Heart left ventricle (tissue), 16 donors: ENCODE measurements around the gene DNMT3A. TPM values are rescaled to one million over a fixed set of nuclear protein-coding genes. Genes with fewer than 3 reads are reported as not detected.

ENCODE experiments used
- ATAC-seq, 4 donors: fragments of 200-7000 bp; cut with Tn5 transposase; one replicate each; pipeline ENCODE4 v1.9.1; 2020 to 2022; ENCODE audit warnings: moderate library complexity in 4 of 4, mild to moderate bottlenecking in 3 of 4, moderate number of reproducible peaks in 1 of 4
- DNase-seq, 5 donors: peaks; one replicate each; pipeline ENCODE4 v3.0.0-alpha.2; 2020
- H3K27ac ChIP-seq, 12 donors: fragments of 200-600 bp; sonication (generic) in 4 of 12; one replicate each; pipeline versions ENCODE4 v1.5.0 to v1.8.0; 2016 to 2022; ENCODE audit warnings: mild to moderate bottlenecking in 2 of 12
- H3K27me3 ChIP-seq, 9 donors: fragments of 200-600 bp; sonication (generic) in 2 of 9; one replicate each; pipeline versions ENCODE4 v1.5.1 to v1.8.0; 2016 to 2022; ENCODE audit warnings: mild to moderate bottlenecking in 3 of 9
- H3K36me3 ChIP-seq, 9 donors: fragments of 200-600 bp; sonication (generic) in 2 of 9; one replicate each; pipeline versions ENCODE4 v1.5.0 to v1.8.0; 2018 to 2022; ENCODE audit warnings: mild to moderate bottlenecking in 2 of 9
- H3K4me1 ChIP-seq, 12 donors: fragments of 200-600 bp; sonication (generic) in 4 of 12; one replicate each; pipeline versions ENCODE4 v1.5.0 to v1.8.0; 2016 to 2022; ENCODE audit warnings: mild to moderate bottlenecking in 3 of 12
- H3K4me3 ChIP-seq, 12 donors: fragments of 200-600 bp; sonication (generic) in 4 of 12; one replicate each; pipeline versions ENCODE4 v1.5.0 to v1.8.0; 2017 to 2022; ENCODE audit warnings: mild to moderate bottlenecking in 9 of 12, moderate library complexity in 4 of 12
- H3K9me3 ChIP-seq, 12 donors: fragments of 200-600 bp; sonication (generic) in 4 of 12; one replicate each; pipeline versions ENCODE4 v1.5.0 to v1.8.0; 2016 to 2022; ENCODE audit warnings: mild to moderate bottlenecking in 1 of 12
- POLR2A ChIP-seq, 2 donors: fragments of 450-650 bp; IDR thresholded peaks; one replicate each; pipeline ENCODE4 v1.6.1; 2017; ENCODE audit warnings: antibody characterized with exemption in 2 of 2, mild to moderate bottlenecking in 2 of 2, moderate library complexity in 2 of 2
- WGBS, 4 donors: extraction: QIAGEN DNeasy Blood & Tissue Kit in 2 of 4; methylation state at CpG; one replicate each; pipeline versions ENCODE4 v1.1.5 to v1.1.7; 2013 to 2018; 5-methylcytosine and 5-hydroxymethylcytosine counted together
- intact Hi-C, 10 donors: fragments of 100-400 bp; cut with DNase I; formaldehyde crosslinking; loops; one replicate each; pipeline versions ENCODE4 v1.11.1 to v1.14.2; 2022
- polyA plus RNA-seq, 2 donors: library from polyadenylated mRNA; stranded (reverse); fragments of 200-250 nt; gene quantifications; one replicate each; pipeline ENCODE4 v1.2.3, GENCODE V29; 2013
- total RNA-seq, 9 donors: library from RNA; depleted of rRNA in 2 of 9; stranded (reverse); fragments of >200 nt in 2 of 9; fragmentation: NEBNext Ultra II Directional in 3 of 9; extraction: Animal tissue kit (Norgen Biotek cat#: 25700) in 3 of 9; gene quantifications; one replicate each; pipeline versions ENCODE4 v1.1.0 to v1.2.4, GENCODE V29; 2016 to 2023
- TF ChIP-seq, protein P1 (sequence below), 12 donors: fragments of 200-600 bp; sonication (generic) in 4 of 12; IDR thresholded peaks; one replicate each; pipeline versions ENCODE4 v1.5.0 to v1.8.0; 2018 to 2022; ENCODE audit warnings: antibody characterized with exemption in 12 of 12, mild to moderate bottlenecking in 5 of 12
- donor health status: ischemic (EF 13 %, LVEDD 7.1; RV severe dilation, severe dysfunction).
- donor health status: healthy with polysubstance abuse.
- donor health status: DM: no; HTN: yes; CAD: no.
- donor health status: DM: no; HTN: no; CAD: no.
- donor health status: ischemic (EF 25% LVEDD 6.9; RV normal size, moderate dysfunction).
- donor health status: ischemic (EF 25% LVEDD 5.7; RV mildly dilated, moderate dysfunction).
- donor health status: healthy.
- donor health status: DM: yes; HTN: yes; CAD: no.
- donor health status: ischemic (EF 35%, LVEDD 5.7; RV mildly dilated, moderate dysfunction).
- donor health status: nonischemic (EF 11% LVEDD 7.7; RV severe dilation, severe dysfunction).
- donor health status: DM: yes; HTN: yes; CAD: no.
- donor health status: PGD.
- donor health status: ischemic (EF 29% LVEDD 5.4; RV normal size, mild dysfunction).
- donor health status: nonischemic (EF 23%, LVEDD 6.1; RV moderate dilation, normal function).

DNMT3A gene
- total and polyA plus RNA-seq, 11 donors, result 3.5 to 26.0 (median 16.0) TPM

DNA sequence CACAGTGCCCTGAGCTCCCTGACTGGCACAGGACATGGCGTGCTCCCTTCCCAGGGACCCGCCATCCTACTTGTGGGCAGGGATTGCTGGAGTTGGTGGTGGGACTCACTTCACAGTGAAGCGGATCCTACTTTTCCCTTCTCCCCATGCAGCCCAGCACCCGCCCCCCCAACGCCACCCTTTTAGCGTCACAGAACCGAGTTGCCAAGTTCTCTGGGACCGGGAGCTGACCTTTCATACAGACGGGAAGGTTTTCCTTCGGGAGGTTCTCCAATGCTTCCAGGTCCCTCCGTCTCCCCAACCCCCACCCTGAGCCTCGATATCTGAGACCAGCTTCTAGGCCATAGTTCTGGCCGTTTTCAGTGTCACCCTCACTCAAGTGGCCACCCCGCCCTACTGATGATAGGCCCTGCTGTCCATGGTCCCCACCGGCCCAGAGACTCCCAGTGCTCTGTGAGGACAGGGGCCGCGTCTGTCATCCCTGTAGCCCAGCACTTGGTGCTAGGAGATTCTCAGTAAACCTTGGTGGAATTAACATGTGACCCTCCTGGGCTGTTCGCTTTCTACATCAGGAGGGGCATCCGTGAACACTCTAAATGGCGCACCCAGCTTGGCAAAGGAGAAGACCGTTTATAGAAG lies 1.6 kb upstream of the DNMT3A start:
- Histone ChIP-seq H3K9me3 (no peaks in the 10 kb centered on the region), H3K36me3 (peaks cover 0 to 2% (median 0%) of the 10 kb centered on the region in 9 donors), H3K4me3 (no peak overlapping the region), H3K27me3 (no peaks in the 10 kb centered on the region), H3K4me1 (peaks cover 3 to 30% (median 27%) of the 10 kb centered on the region in 12 donors), H3K27ac (no peak overlapping the region)
- TF ChIP-seq, protein P1, sequence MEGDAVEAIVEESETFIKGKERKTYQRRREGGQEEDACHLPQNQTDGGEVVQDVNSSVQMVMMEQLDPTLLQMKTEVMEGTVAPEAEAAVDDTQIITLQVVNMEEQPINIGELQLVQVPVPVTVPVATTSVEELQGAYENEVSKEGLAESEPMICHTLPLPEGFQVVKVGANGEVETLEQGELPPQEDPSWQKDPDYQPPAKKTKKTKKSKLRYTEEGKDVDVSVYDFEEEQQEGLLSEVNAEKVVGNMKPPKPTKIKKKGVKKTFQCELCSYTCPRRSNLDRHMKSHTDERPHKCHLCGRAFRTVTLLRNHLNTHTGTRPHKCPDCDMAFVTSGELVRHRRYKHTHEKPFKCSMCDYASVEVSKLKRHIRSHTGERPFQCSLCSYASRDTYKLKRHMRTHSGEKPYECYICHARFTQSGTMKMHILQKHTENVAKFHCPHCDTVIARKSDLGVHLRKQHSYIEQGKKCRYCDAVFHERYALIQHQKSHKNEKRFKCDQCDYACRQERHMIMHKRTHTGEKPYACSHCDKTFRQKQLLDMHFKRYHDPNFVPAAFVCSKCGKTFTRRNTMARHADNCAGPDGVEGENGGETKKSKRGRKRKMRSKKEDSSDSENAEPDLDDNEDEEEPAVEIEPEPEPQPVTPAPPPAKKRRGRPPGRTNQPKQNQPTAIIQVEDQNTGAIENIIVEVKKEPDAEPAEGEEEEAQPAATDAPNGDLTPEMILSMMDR (IDR thresholded peaks at IDR 0.05), result no peak
- TF ChIP-seq POLR2A (IDR thresholded peaks at IDR 0.05), result no peak
- intact Hi-C loops, result loop anchor here in 7 of 10 donors (2.0 to 10.0 kb wide), 8 partner anchors 17 to 181 kb away; no protein-coding TSS in a partner anchor
- DNase-seq (no peak), ATAC-seq (no peak)
- 79 to 86% (median 83%) methylated on average over 19 to 21 of the region's 21 CpGs for WGBS, 4 donors

DNA sequence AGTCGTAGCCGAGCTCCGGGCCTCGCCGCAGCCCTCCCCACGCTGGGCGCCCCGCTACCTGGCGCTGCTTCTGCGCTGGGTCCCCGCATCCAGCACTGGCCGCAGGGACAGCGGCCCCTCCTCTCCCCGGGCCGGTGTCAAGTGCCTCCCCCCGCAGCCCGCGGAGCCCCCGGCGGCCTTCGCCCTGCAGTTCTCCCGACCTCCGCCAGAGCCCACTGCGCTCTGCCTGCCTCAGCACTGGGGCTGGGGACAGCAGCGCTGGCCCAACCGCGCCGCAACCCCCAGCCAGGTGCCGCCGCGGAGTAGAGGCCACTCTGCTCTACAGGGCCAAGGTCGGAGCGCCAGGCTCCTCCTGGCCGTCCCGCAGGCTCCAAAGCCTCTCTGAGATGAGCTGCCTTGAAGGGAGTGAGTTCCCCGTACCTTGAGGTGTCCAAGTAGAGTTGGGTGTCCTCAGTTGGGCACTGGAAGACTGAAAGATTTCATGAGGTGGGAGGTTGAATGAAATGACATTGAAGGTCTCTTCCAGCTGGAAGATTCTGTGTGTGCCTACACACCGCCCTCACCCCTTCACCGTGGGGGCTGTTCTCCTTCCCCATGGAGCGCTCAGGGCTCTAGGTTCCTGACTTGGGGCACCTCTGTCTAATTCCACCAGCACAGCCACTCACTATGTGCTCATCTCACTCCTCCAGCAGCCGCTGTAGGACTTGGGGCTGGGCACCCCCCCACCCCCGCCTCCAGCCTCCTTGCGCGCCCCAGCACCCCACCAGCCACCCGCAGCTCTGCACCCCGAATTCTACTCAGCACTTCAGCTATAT lies 854 bp upstream of the DNMT3A start:
- peak overlapping the region; percentile 47 to 95 (median 84) for H3K27ac ChIP-seq
- intact Hi-C loops, result loop anchor here in 8 of 10 donors (1.0 to 10.0 kb wide), 9 partner anchors 18 to 182 kb away; no protein-coding TSS in a partner anchor
- WGBS, 4 donors, result 18 to 40% (median 22%) methylated on average over 19 to 45 of the region's 45 CpGs
- no peaks in the 10 kb centered on the region for H3K9me3 ChIP-seq
- TF ChIP-seq, protein P1 (IDR thresholded peaks at IDR 0.05), result peak; percentile 89 to 99 (median 98)
- peak in 1 of 2 donors; percentile 33 for TF ChIP-seq POLR2A (IDR thresholded peaks at IDR 0.05)
- peak; percentile 87 to 92 (median 87) for DNase-seq
- ATAC-seq, result peak; percentile 76 to 93 (median 88)
- peaks cover 3 to 37% (median 33%) of the 10 kb centered on the region in 12 donors for H3K4me1 ChIP-seq
- no peaks in the 10 kb centered on the region for H3K27me3 ChIP-seq
- H3K4me3 ChIP-seq, result peak overlapping the region; percentile 31 to 99 (median 76)
- peaks cover 0 to 5% (median 0%) of the 10 kb centered on the region in 9 donors for H3K36me3 ChIP-seq

DNA sequence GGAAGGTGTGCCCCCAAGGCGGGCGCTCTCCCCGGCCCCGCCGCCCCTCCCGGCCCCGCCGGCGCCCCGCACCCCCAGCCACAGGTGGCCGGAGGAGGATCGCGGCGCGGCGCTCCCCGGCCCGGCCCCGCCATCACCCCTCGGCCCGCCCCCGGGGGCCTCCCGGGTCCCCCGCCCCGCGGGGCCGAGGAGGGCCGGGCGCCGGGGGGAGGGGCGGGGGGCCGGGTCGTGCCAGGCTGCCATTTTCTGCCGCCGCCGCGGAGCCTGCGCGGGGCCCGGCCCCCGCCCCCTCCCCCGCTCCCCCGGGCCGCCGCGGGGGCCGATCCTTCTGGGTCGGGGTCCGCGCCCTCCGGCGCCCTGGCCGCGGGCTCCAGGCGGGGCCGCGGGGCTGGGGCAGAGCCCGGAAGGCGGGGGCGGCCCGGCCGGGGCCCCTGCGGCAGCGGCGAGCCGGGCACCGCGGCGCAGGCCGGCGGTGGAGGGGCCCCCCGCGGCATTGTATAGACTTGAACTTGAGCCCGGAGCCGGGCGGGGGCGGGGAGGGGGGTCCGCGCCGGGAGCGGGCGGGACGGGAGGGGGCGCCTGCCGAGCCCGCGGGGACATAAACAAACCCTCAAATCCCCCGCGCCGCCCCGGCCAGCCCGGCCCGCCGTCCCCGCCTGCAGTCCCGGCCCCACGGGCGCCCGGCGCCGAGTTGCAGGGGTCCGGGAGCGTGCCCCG lies 556 bp downstream of the DNMT3A start:
- Histone ChIP-seq H3K27ac (peak overlapping the region in 11 of 12 donors; percentile 53 to 95 (median 86)), H3K4me1 (peaks cover 3 to 51% (median 43%) of the 10 kb centered on the region in 12 donors), H3K9me3 (no peaks in the 10 kb centered on the region), H3K36me3 (peaks cover 0 to 5% (median 0%) of the 10 kb centered on the region in 9 donors), H3K27me3 (no peaks in the 10 kb centered on the region), H3K4me3 (peak overlapping the region; percentile 37 to 99 (median 72))
- 0 to 1% (median 0%) methylated on average over 10 to 103 of the region's 104 CpGs for WGBS, 4 donors
- DNase-seq (peak in 3 of 5 donors; percentile 49 to 60 (median 55)), ATAC-seq (no peak)
- intact Hi-C loops, result loop anchor here in 4 of 10 donors (2.0 to 10.0 kb wide), 5 partner anchors 34 to 184 kb away; no protein-coding TSS in a partner anchor
- TF ChIP-seq, protein P1 (IDR thresholded peaks at IDR 0.05), result no peak
- TF ChIP-seq POLR2A (IDR thresholded peaks at IDR 0.05), result no peak
